GM10266 (cell line): ENCODE data around the gene CCL16.

Source experiments
- DNase-seq: peaks from one replicate; pipeline ENCODE4 v3.0.0; 2012; ENCODE audit errors: extremely low spot score
- TF ChIP-seq, protein P1 (sequence below): IDR thresholded peaks from 2 replicates; pipeline ENCODE4 v1.5.1; 2012; ENCODE audit warnings: mild to moderate bottlenecking, low read depth; ENCODE audit not compliant: control insufficient read depth, insufficient read depth; ENCODE audit errors: missing control alignments

The CCL16 gene

DNA sequence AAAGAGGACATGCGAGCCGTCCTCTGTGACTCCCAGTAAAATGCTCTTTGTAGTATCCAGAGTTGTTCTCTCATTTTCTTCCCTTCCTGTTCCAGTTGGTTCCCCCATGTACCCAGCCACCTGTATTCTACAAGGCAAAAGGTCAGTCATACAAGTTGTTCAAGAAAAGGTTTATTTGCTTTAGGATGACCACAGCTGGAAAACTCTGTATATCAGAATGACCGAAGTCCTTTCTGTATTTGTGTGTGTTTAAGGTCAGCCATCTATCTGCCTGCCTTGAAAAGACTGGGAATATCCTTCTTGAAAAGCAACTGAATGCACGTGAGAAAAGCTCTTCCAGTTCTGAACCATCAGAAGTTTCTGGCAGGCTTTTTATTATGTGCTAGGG lies 8.4 kb downstream of the CCL16 start:
- TF ChIP-seq, protein P1, sequence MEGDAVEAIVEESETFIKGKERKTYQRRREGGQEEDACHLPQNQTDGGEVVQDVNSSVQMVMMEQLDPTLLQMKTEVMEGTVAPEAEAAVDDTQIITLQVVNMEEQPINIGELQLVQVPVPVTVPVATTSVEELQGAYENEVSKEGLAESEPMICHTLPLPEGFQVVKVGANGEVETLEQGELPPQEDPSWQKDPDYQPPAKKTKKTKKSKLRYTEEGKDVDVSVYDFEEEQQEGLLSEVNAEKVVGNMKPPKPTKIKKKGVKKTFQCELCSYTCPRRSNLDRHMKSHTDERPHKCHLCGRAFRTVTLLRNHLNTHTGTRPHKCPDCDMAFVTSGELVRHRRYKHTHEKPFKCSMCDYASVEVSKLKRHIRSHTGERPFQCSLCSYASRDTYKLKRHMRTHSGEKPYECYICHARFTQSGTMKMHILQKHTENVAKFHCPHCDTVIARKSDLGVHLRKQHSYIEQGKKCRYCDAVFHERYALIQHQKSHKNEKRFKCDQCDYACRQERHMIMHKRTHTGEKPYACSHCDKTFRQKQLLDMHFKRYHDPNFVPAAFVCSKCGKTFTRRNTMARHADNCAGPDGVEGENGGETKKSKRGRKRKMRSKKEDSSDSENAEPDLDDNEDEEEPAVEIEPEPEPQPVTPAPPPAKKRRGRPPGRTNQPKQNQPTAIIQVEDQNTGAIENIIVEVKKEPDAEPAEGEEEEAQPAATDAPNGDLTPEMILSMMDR, result no peak
- no peak for DNase-seq

DNA sequence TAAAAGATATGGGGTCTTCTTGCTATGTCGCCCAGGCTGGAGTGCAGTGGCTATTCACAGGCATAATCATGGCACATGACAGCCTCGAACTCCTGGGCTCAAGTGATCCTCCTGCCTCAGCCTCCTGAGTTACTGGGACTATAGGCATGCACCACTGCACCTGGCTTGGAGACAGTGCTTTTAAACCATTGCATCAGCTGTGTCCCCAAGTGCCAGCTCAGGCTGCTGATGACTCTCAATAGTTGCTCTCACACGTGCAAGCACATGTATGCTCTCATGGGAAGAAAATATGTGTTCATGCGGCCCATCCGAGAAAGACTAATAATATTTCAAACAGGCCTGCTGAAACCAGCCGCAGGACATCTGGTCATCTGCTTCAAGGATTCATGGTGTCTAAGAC lies 8.8 kb downstream of the CCL16 start:
- no peak for DNase-seq
- TF ChIP-seq, protein P1, result no peak

DNA sequence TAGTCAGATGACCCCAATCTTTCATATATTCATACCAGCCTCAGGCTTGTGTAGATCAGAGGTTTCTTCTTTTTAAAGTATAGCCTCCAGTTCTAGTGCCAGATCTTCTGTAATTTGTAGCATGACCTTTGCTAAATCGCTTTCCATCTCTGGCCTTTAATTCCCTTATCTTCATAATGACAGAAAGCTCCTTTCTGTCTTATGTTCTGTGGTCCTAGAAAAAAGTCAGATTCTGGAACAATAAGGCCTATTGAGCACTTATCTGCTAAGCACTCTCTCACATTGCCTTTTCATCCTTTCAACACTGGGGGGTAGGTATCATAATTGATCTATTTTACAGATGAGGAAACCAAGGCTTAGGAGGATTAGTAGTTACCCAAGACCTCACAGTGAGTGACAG lies 9.2 kb downstream of the CCL16 start:
- TF ChIP-seq, protein P1, result no peak
- no peak for DNase-seq

DNA sequence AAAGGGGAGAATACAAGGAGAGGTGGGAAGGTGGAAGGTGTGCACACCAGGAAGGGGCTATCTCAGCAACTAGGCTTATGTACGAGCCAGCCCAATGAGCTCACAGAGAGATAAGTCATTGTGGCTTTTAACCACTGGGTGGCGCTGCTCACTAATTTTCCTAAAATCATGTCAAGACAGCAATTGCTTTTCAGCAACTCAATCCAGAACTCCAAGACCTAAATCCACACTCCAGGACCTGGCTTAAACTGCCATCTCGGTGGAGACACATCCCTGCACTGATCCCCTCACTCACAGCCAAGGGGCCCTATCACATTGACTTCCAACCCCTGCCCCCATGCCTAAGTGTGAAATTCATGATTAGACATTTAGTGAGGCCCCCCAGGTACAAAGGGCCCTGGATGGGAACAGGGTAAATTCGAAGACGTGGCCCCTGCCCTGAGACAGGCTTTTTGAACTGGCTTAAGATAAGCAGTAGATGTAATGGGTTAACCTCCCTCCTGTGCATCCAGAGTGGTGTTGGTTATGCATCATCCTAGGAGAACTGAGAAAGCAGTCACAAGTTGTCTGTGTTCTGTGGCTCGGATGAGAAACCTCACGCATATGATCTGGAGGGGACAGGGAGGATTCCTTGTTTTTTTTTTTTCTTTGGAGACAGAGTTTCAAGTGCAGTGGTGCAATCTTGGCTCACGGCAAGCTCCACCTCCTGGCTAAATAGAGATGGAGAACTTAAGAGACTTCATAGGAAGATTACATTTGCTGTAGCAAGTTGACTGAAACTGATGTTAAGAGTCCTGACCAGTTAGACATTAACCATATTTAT lies 11.5 kb downstream of the CCL16 start:
- TF ChIP-seq, protein P1, result peak; percentile 76
- DNase-seq, result peak; percentile 60

DNA sequence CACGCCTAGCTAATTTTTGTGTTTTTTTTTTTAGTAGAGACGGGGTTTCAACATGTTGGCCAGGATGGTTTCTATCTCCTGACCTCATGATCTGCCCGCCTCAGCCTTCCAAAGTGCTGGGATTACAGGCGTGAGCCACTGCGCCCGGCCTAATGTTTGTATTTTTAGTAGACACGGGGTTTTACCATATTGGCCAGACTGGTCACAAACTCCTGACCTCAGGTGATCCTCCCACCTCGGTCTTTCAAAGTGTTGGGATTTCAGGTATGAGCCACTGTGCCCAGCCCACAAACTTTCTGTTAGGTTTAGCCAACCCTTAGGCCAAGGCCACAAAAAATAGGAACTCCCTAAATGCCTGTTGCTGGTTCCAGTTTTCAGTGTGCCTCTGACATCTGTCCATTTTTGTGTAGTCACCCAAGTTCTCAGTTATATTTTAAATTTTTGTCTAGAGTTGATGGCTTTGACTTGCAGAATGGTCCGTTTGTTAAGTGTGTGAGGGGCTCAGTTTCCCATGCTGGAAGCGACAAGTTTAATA lies 12.7 kb downstream of the CCL16 start:
- no peak for DNase-seq

DNA sequence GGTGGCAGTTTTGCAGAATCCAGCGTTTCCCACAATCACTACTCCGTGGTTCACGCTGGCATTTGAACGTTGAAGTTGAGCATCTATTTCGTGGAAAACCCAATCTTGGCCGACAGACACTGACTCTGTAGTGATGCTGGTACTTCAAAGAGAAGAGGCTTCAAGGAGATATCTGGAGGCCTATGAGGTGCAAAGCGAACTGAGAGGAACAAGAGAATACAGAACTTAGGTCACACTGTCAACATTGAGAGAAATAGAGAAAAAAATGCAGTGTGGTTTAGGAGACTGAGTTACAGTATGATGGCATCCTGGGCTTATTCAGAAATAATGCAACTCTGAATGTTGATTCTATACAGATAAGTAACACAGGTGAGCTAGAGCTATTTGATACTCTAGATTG lies 16.0 kb downstream of the CCL16 start:
- TF ChIP-seq, protein P1, result no peak
- no peak for DNase-seq

More for the DNA sequence above, 12.7 kb downstream of the CCL16 start:
- TF ChIP-seq, protein P1, result no peak

DNA sequence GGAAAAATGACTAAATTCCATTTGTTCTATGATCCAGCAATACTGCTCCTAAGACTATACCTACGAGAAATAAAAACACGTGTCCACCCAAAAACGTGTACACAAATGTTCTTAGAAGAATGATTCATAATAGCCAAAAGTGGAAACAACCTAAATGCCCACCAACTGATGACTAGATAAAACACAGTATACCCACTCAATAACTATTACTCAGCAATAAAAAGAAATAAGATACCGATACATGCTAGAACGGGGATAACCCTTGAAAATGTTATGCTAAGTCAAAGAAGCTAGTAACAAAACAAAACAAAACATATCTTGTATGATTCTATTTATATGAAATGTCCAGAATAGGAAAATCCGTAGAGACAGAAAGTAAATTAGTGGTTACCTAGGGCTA lies 17.6 kb downstream of the CCL16 start:
- TF ChIP-seq, protein P1, result no peak
- no peak for DNase-seq
